MM.1S (cell line): ENCODE measurements around the gene IL17RE.

ENCODE experiments used
- CTCF ChIP-seq: fragments of 300-600 bp; sonication (generic); IDR thresholded peaks from 2 replicates; pipeline ENCODE4 v1.5.1; 2016; ENCODE audit warnings: antibody characterized with exemption, low read length, mixed read lengths
- EZH2 ChIP-seq: fragments of 300-600 bp; sonication (generic); optimal IDR thresholded peaks from 2 replicates; pipeline ENCODE3; 2017; ENCODE audit warnings: low read depth, mild to moderate bottlenecking, antibody characterized with exemption, low read length, mixed read lengths

DNA sequence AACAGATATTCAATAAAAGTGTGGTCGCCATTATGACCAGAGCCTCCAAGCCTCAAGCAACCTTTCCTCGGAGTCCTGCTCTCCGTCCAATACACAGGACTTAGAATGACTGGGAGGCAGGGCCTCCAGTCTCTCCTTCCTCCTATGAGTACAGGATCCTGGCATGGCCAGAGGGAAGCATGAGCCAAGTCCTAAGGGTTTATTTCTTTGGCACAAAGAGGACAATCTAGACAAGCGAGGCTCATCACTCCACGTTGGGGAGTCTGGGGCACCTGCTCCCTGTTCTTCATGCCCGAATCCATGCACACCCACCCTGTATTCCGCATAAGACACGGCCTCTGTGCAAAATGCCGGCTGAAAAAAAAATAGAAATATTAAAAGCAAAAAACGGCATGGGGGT lies 42.7 kb downstream of the IL17RE start:
- TF ChIP-seq CTCF, result no peak
- no peak for TF ChIP-seq EZH2
